NCI-H510A (cell line): ENCODE measurements around the gene ISM1.

ENCODE experiments used
- DNase-seq: peaks from one replicate; lab custom pipeline; 2025; lab: John Stamatoyannopoulos, UW

The ISM1 gene

DNA sequence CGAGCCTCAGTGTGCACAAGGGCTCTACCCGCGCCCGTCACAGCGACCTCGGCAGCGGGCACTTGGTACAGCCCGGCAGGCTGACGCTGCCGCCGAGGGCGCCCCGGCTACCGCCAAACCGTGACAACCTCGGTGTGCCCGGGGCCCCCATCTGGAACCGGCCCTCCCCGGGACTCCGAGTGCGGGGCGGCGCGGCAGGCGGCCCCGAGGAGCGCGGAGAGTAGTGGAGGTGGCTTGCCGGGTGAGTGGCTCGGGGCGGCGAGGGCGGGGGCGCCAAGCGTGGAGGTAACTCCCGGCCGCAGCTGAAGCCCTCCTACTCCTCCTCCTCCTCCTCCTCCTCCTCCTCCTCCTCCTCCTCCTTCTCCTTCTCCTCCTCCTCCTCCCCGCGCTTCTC lies at the start of gene ISM1:
TSS of gene ISM1 (plus strand) at position 371 of the 394 bp plus-strand sequence. CDS start 503 bp downstream, outside the sequence.
- peak; percentile 8 for DNase-seq

DNA sequence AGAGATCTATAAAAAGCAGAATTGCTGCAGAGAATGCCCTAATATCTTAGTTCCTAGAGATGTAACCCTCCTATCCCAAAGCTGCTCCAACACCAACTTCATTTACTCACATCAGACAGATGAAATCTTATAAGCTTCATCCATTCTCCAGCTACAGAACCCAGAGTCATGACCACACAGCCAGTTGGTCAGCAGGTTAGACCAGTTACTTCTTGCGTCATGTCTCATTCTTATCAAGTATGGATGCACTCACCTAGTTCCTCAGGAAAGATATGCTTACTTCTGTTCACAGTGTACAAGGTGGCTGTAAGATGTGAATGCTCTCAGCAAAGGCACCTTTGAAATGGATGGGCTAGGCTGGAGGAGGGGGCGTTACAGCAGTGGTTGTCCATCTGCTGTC lies 47.9 kb upstream of the ISM1 start:
- DNase-seq, result no peak

GRCh38 chr20:13174402-13174801 lies 46.7 kb upstream of the ISM1 start:
- DNase-seq, result no peak

DNA sequence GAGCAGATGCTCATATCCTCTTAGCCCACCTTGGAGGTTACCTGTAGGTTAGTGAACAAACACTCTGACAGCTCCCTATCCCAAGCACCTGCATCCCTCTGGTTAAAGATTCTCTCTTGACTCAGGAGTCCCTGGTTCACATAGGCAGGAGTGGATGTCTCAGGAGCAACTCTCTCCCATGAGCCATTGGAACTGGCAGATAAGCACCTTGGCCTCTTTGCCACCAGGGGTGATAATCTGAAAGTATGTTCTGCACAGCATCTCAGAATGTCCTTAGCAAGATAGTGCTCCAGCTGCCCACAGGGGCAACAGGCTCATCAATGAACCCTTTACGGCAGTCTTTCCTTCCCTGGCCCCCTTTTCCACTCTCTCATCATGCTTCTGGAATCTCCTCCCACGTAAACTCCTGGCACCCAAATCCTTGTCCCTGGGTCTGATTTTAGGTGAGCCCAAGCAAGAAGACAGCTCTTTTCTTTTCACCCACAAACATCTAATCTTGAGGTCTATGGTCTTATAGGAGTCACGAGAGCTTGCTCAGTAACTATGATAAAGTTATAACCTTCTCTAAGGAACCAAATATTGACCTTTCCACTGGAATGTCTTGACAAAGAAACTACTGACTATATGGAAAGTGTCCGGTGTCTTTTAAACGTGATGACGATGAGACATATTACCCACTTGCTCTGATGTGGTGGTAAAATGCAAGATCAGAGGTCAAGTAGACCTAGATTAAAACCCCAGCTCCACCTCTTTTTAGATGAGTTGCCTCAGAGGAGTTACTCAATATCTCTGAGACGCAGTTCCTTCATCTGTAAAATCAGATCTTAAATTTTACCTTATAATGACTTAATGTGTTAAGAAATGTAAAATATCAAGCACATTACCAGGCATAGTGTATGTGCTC lies 39.8 kb upstream of the ISM1 start:
- no peak for DNase-seq

- DNase-seq, result no peak
These were observed 38.1 kb upstream of the ISM1 start for GRCh38 chr20:13183005-13183404.

- DNase-seq, result no peak
These were observed 34.9 kb upstream of the ISM1 start for GRCh38 chr20:13186043-13186774.

GRCh38 chr20:13187899-13188298 lies 33.2 kb upstream of the ISM1 start:
- no peak for DNase-seq

DNA sequence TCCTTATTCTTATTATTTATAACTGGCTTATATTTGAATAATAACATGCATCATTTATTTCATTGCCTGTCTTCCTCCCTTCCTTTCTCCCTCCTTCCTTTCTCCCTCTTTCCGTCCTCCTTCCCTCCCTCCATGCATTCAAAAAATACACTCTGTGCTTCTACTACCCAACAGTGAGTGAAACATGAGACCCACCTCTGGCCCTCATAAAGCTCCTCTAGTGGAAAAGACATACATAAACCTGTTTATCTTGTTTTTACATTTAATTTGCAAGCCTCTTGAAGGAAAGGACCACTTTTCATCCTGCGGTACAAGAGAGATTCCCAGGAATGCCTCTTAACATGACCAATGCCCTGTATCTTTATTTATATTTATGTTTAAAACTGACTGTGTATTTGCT lies 21.8 kb upstream of the ISM1 start:
- peak; percentile 22 for DNase-seq

- DNase-seq, result peak; percentile 78
These were observed 20.1 kb upstream of the ISM1 start for GRCh38 chr20:13200767-13201500.

- DNase-seq, result no peak
These were observed 18.5 kb upstream of the ISM1 start for GRCh38 chr20:13202565-13202964.

DNA sequence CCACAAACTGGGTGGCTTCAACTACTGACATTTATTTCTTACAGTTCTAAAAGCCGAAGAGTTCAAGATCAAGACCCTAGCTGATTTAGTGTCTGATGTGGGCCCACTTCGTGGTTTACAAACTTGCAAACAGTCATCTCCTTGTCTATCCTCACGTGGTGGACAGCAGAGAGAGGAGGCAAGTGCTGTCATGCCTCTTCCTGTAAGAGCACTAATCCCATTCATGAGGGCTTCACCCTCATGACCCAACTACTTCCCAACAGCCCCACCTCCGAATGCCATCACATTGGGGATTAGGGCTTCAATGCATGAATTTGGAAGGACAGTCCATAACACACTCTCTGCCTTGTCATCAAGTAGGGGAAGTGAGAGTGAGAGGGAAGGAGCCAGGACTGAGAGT lies 15.6 kb upstream of the ISM1 start:
- DNase-seq, result no peak

DNA sequence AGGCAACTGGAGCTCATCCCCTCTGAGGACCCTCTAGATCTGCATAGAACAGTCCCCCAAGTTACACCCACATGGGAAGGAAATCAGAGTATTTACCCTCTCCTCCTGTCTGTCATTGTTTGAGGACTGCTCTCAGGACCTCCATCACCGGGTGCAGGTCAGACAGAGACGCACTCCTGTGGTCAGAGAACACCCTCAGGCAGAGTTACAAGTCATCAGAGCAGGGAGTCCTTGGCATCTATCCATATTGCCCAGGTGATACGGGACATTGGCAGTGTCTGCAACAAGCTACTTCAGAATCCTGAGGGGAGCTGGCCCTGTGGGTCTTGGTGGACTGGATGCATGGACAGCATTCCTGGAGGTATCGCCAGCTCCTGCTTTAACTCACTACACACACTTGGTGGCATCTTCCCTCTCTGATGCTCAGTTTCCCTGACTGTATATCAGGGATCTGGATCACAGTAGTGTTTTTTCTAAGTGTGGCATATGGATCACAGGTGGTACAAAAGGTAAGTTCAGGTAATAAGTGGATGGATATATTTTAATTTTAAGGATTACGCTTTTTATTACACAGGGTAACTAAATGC lies 15.1 kb upstream of the ISM1 start:
- no peak for DNase-seq

DNA sequence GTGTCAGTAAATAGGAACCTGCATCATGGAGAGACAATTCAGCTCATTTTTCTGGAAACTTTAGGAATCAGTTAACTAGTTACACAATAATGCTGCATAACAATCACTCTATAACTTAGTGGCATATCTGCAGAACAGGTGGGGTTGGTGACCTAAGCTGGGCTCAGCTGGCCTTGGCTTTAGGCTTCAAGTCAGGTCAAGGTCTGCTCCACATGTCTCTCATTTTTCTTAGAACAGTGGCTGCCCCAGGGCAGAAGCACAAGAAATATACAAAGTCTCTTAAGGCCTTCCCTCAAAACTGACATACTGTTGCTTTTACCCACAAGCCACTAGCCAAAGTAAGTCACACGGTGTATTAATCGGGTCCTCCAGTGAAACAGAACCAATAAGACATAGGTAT lies 14.1 kb upstream of the ISM1 start:
- DNase-seq, result no peak

GRCh38 chr20:13211956-13212618 lies 9.0 kb upstream of the ISM1 start:
- DNase-seq, result no peak

DNA sequence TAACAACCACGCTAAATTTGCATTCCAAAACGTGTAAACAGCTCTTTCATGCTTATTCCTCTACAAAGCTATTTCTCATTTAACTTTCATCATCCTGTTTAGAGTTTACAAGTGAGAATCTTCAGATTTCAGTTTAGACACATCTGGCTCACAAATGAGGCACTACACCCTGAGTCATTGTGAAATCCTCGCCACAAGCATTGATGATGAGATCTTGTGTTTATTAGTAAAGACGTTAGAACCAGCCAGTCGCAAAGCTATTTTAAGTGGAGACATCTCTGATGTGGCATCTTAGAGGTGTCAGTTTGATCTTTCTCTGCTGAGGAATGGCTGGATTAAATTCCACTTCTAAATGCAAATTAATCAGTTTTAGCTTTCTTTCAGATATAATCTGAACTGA lies 8.3 kb upstream of the ISM1 start:
- DNase-seq, result no peak

- no peak for DNase-seq
These were observed 7.7 kb upstream of the ISM1 start for GRCh38 chr20:13213335-13213734.

DNA sequence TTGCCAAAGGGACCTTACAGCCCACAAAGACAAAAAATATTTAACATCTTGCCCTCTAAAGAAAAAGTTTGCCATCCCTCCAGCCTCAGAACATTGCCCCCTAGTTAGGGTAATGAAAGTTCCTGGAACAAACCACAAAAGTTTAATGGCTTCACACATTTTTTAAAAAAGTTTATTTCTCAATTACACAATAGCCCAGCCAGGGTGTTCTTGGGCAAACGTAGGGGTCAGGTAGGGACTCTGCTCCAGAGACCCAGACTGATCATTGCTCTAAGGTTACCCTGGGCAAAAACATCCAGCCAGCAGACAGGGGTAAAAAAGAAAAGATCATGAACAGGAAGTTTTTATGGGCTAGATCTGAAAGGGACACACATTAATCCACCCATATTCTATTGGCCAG lies 4.5 kb upstream of the ISM1 start:
- no peak for DNase-seq

- DNase-seq, result no peak
These were observed 1.5 kb upstream of the ISM1 start for GRCh38 chr20:13219327-13220193.

GRCh38 chr20:13220194-13220903 lies 725 bp upstream of the ISM1 start:
- peak; percentile 35 for DNase-seq

DNA sequence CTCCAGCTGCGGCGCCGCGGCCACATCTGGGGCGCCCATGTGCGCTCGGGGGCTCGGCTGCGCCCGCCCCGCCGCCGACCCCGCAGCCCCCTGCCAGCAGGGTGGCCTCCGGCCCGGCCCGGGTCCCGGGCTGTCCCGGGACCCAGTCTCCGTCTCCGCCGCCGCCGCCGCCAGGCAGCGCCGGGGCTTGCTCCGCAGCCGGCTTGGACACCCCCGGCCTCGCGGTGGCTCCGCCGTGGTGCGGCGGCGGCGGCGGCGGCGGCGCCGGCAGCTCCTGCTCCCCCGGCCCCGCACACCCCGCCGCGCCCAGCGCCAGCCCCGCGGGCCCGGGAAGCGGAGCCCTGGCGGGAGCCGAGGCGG lies 219 bp downstream of the ISM1 start:
- no peak for DNase-seq
